ENCODE results near the gene SH3BP4. TPM values are rescaled to one million over a fixed set of nuclear protein-coding genes. Genes with fewer than 3 reads are reported as not detected.

The SH3BP4 gene
- total RNA-seq, 1 donor, result 121 TPM

- Histone ChIP-seq H4K20me1 (ENCODE audit: insufficient read depth, low read length) (peaks cover 39% of the 10 kb centered on the region), H3K4me2 (ENCODE audit: insufficient read depth, low read length) (peak overlapping the region; percentile 16), H3K9me3 (ENCODE audit: low read depth, low read length) (no peaks in the 10 kb centered on the region), H3K36me3 (ENCODE audit: insufficient read depth, low read length) (peaks cover 86% of the 10 kb centered on the region), H3K27ac (ENCODE audit: low read depth, low read length) (peak overlapping the region; percentile 89), H2AFZ (ENCODE audit: low read length) (no peak overlapping the region), H3K27me3 (ENCODE audit: insufficient read depth, low read length) (no peaks in the 10 kb centered on the region), H3K79me2 (ENCODE audit: insufficient read depth, low read length) (peaks cover 67% of the 10 kb centered on the region), H3K4me1 (ENCODE audit: insufficient read depth, low read length) (peaks cover 15% of the 10 kb centered on the region), H3K4me3 (ENCODE audit: insufficient read depth, low read length) (no peak overlapping the region)
- peak; percentile 15 for TF ChIP-seq CTCF (IDR thresholded peaks at IDR 0.05; ENCODE audit: extremely low read depth, low read depth, low read length)
- peak; percentile 94 for DNase-seq (ENCODE audit: insufficient read length, low spot score, missing footprints)
These were observed 99.1 kb downstream of the SH3BP4 start for GRCh38 chr2:235050980-235051351.

- H2AFZ ChIP-seq (ENCODE audit: low read length), result no peak overlapping the region
- H3K4me3 ChIP-seq (ENCODE audit: insufficient read depth, low read length), result no peak overlapping the region
These were observed 99.8 kb downstream of the SH3BP4 start for GRCh38 chr2:235051436-235052260.

GRCh38 chr2:235052514-235053354, 100.9 kb downstream of the SH3BP4 start:
- peaks cover 77% of the 10 kb centered on the region for H3K36me3 ChIP-seq (ENCODE audit: insufficient read depth, low read length)
- TF ChIP-seq CTCF (IDR thresholded peaks at IDR 0.05; ENCODE audit: extremely low read depth, low read depth, low read length), result no peak
- no peak for DNase-seq (ENCODE audit: insufficient read length, low spot score, missing footprints)
- no peak overlapping the region for H3K27ac ChIP-seq (ENCODE audit: low read depth, low read length)
- no peak overlapping the region for H3K4me3 ChIP-seq (ENCODE audit: insufficient read depth, low read length)
- peaks cover 30% of the 10 kb centered on the region for H4K20me1 ChIP-seq (ENCODE audit: insufficient read depth, low read length)
- peaks cover 49% of the 10 kb centered on the region for H3K79me2 ChIP-seq (ENCODE audit: insufficient read depth, low read length)
- no peaks in the 10 kb centered on the region for H3K9me3 ChIP-seq (ENCODE audit: low read depth, low read length)
- peaks cover 15% of the 10 kb centered on the region for H3K4me1 ChIP-seq (ENCODE audit: insufficient read depth, low read length)
- no peak overlapping the region for H2AFZ ChIP-seq (ENCODE audit: low read length)
- H3K4me2 ChIP-seq (ENCODE audit: insufficient read depth, low read length), result no peak overlapping the region
- H3K27me3 ChIP-seq (ENCODE audit: insufficient read depth, low read length), result no peaks in the 10 kb centered on the region

More at GRCh38 chr2:235051436-235052260, 99.8 kb downstream of the SH3BP4 start:
- peak; percentile 1 for TF ChIP-seq CTCF (IDR thresholded peaks at IDR 0.05; ENCODE audit: extremely low read depth, low read depth, low read length)
- Histone ChIP-seq H3K4me2 (ENCODE audit: insufficient read depth, low read length) (peak overlapping the region; percentile 16), H3K9me3 (ENCODE audit: low read depth, low read length) (no peaks in the 10 kb centered on the region), H3K4me1 (ENCODE audit: insufficient read depth, low read length) (peaks cover 15% of the 10 kb centered on the region), H4K20me1 (ENCODE audit: insufficient read depth, low read length) (peaks cover 36% of the 10 kb centered on the region), H3K79me2 (ENCODE audit: insufficient read depth, low read length) (peaks cover 60% of the 10 kb centered on the region), H3K27ac (ENCODE audit: low read depth, low read length) (peak overlapping the region; percentile 89), H3K27me3 (ENCODE audit: insufficient read depth, low read length) (no peaks in the 10 kb centered on the region), H3K36me3 (ENCODE audit: insufficient read depth, low read length) (peaks cover 86% of the 10 kb centered on the region)
- peak; percentile 93 for DNase-seq (ENCODE audit: insufficient read length, low spot score, missing footprints)

- H3K4me2 ChIP-seq (ENCODE audit: insufficient read depth, low read length), result no peak overlapping the region
- TF ChIP-seq CTCF (IDR thresholded peaks at IDR 0.05; ENCODE audit: extremely low read depth, low read depth, low read length), result no peak
- no peak overlapping the region for H3K27ac ChIP-seq (ENCODE audit: low read depth, low read length)
- no peaks in the 10 kb centered on the region for H3K9me3 ChIP-seq (ENCODE audit: low read depth, low read length)
- H3K4me1 ChIP-seq (ENCODE audit: insufficient read depth, low read length), result peaks cover 15% of the 10 kb centered on the region
- no peak for DNase-seq (ENCODE audit: insufficient read length, low spot score, missing footprints)
- H3K4me3 ChIP-seq (ENCODE audit: insufficient read depth, low read length), result no peak overlapping the region
- H2AFZ ChIP-seq (ENCODE audit: low read length), result no peak overlapping the region
- H3K27me3 ChIP-seq (ENCODE audit: insufficient read depth, low read length), result no peaks in the 10 kb centered on the region
- peaks cover 40% of the 10 kb centered on the region for H3K79me2 ChIP-seq (ENCODE audit: insufficient read depth, low read length)
- peaks cover 69% of the 10 kb centered on the region for H3K36me3 ChIP-seq (ENCODE audit: insufficient read depth, low read length)
- H4K20me1 ChIP-seq (ENCODE audit: insufficient read depth, low read length), result peaks cover 26% of the 10 kb centered on the region
These were observed 101.8 kb downstream of the SH3BP4 start for GRCh38 chr2:235053651-235054050.

Measured in osteoblast (primary cell).